LNCaP clone FGC (cell line): Measurements from ENCODE around the gene KANSL1.

ENCODE experiments used
- DNase-seq: peaks from one replicate; pipeline ENCODE4 v3.0.0-alpha.2; 2011; ENCODE audit warnings: low read depth
- H3K4me3 ChIP-seq: 2 replicates; pipeline ENCODE4 v1.5.1; 2011; ENCODE audit warnings: mild to moderate bottlenecking, low read depth, low read length, control low read depth
- TF ChIP-seq, protein P1 (sequence below): IDR thresholded peaks from 2 replicates; pipeline ENCODE4 v1.5.1; 2012; ENCODE audit warnings: mild to moderate bottlenecking; ENCODE audit not compliant: control insufficient read depth, insufficient read depth; ENCODE audit errors: extremely low read depth

Gene KANSL1

DNA sequence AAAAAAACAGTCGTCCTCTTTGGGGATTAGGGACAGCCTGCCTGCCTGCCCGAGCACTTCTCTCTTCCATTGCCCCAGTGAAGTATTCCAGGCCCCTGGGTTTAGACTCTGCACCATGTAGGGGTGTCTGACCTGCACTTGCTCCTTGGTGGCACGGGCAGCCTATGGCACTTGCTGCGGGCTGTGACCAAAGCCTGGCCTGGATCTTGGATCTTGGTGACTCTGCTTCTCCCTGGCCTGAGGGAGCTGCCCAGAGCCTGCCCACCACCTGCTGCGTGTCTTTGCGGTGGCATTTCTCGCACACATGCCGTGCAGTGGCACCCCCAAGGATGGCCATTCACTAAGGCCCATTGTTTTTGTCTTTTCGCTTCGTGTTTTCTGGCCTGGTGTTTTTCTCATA is 200.3 kb downstream of the KANSL1 start:
- no peak overlapping the region for H3K4me3 ChIP-seq
- TF ChIP-seq, protein P1, sequence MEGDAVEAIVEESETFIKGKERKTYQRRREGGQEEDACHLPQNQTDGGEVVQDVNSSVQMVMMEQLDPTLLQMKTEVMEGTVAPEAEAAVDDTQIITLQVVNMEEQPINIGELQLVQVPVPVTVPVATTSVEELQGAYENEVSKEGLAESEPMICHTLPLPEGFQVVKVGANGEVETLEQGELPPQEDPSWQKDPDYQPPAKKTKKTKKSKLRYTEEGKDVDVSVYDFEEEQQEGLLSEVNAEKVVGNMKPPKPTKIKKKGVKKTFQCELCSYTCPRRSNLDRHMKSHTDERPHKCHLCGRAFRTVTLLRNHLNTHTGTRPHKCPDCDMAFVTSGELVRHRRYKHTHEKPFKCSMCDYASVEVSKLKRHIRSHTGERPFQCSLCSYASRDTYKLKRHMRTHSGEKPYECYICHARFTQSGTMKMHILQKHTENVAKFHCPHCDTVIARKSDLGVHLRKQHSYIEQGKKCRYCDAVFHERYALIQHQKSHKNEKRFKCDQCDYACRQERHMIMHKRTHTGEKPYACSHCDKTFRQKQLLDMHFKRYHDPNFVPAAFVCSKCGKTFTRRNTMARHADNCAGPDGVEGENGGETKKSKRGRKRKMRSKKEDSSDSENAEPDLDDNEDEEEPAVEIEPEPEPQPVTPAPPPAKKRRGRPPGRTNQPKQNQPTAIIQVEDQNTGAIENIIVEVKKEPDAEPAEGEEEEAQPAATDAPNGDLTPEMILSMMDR: no peak
- DNase-seq: no peak

DNA sequence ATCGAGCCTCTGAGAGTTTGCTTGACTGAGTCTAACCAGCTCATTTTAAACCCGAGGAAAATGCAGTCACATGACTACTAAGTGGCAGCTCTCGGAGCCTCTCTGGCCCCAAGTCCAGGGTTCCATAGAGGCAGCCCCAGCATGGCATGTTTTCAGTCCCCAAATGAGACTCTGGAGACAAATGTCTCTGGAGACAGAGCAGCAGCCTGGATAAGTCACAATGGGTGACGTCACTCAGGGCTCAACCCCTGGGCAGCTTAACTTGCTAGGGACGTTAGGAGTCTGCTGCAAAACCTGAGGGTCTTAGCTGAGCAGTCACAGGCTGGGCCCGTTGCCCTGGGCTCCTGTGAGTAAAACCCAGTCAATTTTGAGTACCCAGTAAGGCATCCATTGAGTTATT is 201.1 kb downstream of the KANSL1 start:
- no peak overlapping the region for H3K4me3 ChIP-seq
- no peak for DNase-seq
- TF ChIP-seq, protein P1: no peak

DNA sequence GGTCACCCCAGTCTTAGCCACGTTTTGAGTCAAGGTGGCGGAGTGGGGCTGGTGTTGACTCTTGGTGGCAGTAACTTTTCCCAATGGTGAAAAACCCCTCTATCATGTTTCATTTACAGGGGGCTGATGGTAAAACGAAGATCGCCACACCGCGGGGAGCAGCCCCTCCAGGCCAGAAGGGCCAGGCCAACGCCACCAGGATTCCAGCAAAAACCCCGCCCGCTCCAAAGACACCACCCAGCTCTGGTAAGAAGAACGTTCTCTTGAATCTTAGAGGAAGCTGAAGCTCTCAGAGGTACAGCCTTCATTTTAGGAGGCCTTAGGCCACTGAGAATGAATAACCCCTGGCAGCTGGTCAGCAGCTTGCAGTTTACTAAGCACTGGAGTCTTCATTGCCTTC is 201.9 kb downstream of the KANSL1 start:
- TF ChIP-seq, protein P1: no peak
- no peak for DNase-seq
- H3K4me3 ChIP-seq: no peak overlapping the region

DNA sequence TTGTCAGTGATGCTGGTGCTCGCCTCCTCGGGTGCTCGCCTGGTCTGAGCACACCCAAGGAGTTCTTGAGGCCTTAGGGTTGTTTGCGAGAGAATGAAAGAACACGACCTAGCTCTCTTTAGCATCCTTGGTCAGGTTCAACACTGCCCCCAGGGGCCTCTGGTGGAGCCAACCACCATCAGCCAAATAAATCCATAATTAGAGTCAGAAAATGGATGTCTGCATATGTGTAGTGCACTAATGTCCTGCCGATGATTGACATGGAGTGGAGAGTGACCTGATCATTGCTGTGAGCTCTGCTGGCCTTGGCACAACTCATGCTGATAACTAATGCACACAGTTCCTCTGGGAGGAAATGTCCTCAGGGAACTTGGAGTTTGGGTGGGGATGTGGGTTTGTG is 202.3 kb downstream of the KANSL1 start:
- no peak for DNase-seq
- TF ChIP-seq, protein P1: no peak
- H3K4me3 ChIP-seq: no peak overlapping the region

DNA sequence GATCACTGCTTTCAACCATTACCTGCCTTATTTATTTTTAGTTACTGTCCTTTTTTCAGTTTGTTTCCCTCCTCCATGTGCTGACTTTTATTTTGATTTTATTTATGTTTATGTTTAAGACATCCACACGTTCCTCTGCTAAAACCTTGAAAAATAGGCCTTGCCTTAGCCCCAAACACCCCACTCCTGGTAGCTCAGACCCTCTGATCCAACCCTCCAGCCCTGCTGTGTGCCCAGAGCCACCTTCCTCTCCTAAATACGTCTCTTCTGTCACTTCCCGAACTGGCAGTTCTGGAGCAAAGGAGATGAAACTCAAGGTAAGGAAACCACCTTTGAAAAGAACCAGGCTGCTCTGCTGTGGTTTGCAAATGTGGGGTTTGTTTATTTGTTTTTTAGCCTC is 203.5 kb downstream of the KANSL1 start:
- TF ChIP-seq, protein P1: no peak
- DNase-seq: no peak
- H3K4me3 ChIP-seq: no peak overlapping the region

DNA sequence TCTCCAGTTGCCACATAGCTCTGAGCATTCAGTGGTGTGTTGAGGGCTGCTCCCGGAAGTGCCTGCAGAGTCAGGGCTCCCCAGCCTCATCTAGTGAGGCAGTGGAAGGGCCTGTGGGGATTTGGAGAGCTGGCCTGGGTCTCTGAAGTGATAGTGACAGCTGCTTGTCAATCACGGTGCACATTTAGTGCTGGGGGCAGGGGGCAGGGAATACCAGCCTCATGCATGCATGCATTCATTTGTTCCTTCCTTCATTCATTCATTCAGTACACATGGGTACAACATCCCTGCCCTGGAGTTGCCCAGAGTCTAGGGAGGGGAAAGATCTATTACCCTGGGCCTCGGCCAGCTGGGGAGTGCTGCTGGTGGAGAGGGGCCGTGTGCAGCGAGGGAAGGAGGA is 205.5 kb downstream of the KANSL1 start:
- TF ChIP-seq, protein P1: no peak
- DNase-seq: no peak
- no peak overlapping the region for H3K4me3 ChIP-seq

DNA sequence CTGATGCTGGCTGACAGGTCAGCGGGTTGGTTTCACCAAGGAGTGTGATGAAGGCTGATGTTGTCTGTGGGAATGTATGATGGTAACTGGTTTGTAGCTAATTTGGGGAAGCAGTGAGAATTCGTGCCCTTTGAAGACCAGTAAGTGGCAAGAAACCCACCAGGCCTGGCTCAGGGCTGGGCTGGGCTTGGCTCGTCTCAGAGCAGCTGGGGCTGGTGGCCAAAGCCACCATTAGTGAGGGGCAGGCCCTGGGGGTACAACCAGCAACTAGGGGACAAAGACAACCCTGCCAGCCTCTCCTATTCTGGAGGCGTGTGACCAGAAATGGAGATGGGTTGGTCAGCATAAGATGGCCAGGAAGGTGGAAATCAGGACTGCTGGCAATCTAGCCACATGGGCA is 207.2 kb downstream of the KANSL1 start:
- TF ChIP-seq, protein P1: no peak
- no peak for DNase-seq
- no peak overlapping the region for H3K4me3 ChIP-seq
